CD4-positive, alpha-beta T cell treated with Interleukin-12 subunit alpha and Interleukin-12 subunit beta, for 1 hour (primary cell): ENCODE results near the gene TTYH1.
A peak's percentile ranks its signal among the peaks of the same experiment; 100 is the strongest.

Source experiments
- DNase-seq: peaks from one replicate; pipeline ENCODE4 v3.0.0-alpha.2; 2020

TTYH1 gene

GRCh38 chr19:54424660-54425381, 9.6 kb downstream of the TTYH1 start:
- no peak for DNase-seq

- DNase-seq, result no peak
These were observed 10.1 kb downstream of the TTYH1 start for GRCh38 chr19:54425382-54425723.

- no peak for DNase-seq
These were observed 11.1 kb downstream of the TTYH1 start for GRCh38 chr19:54426291-54426931.

GRCh38 chr19:54427586-54427985, 12.3 kb downstream of the TTYH1 start:
- DNase-seq, result no peak

- no peak for DNase-seq
These were observed 13.3 kb downstream of the TTYH1 start for GRCh38 chr19:54428323-54429175.

GRCh38 chr19:54429176-54429495, 13.9 kb downstream of the TTYH1 start:
- DNase-seq, result no peak

GRCh38 chr19:54429545-54430227, 14.4 kb downstream of the TTYH1 start:
- no peak for DNase-seq

- peak; percentile 48 for DNase-seq
These were observed 15.3 kb downstream of the TTYH1 start for GRCh38 chr19:54430306-54431254.

- DNase-seq, result no peak
These were observed 16.1 kb downstream of the TTYH1 start for GRCh38 chr19:54431255-54431838.

- DNase-seq, result no peak
These were observed 17.0 kb downstream of the TTYH1 start for GRCh38 chr19:54432144-54432738.

- no peak for DNase-seq
These were observed 18.4 kb downstream of the TTYH1 start for GRCh38 chr19:54433697-54434096.

- no peak for DNase-seq
These were observed 19.0 kb downstream of the TTYH1 start for GRCh38 chr19:54434112-54434872.

GRCh38 chr19:54434873-54435214, 19.6 kb downstream of the TTYH1 start:
- no peak for DNase-seq

GRCh38 chr19:54435551-54436016, 20.3 kb downstream of the TTYH1 start:
- no peak for DNase-seq

- DNase-seq, result no peak
These were observed 20.8 kb downstream of the TTYH1 start for GRCh38 chr19:54436031-54436523.

GRCh38 chr19:54436628-54437252, 21.5 kb downstream of the TTYH1 start:
- no peak for DNase-seq

- no peak for DNase-seq
These were observed 24.0 kb downstream of the TTYH1 start for GRCh38 chr19:54439174-54439851.

- DNase-seq, result no peak
These were observed 25.4 kb downstream of the TTYH1 start for GRCh38 chr19:54440641-54441040.

- no peak for DNase-seq
These were observed 29.5 kb downstream of the TTYH1 start for GRCh38 chr19:54444737-54445136.
